HG02798 (cell line): ENCODE results near the gene COMTD1.
"Not testable (repeated sequence)": the region's sequence is repeated elsewhere in the genome, so short reads cannot be mapped to it uniquely, and the experiment has no call there.

Source experiments
- ATAC-seq: cut with Tn5 transposase; IDR thresholded peaks from one replicate; pipeline ENCODE4 v1.9.1; 2021; ENCODE audit warnings: mild to moderate bottlenecking; ENCODE audit not compliant: unreplicated experiment, poor library complexity

The COMTD1 gene

DNA sequence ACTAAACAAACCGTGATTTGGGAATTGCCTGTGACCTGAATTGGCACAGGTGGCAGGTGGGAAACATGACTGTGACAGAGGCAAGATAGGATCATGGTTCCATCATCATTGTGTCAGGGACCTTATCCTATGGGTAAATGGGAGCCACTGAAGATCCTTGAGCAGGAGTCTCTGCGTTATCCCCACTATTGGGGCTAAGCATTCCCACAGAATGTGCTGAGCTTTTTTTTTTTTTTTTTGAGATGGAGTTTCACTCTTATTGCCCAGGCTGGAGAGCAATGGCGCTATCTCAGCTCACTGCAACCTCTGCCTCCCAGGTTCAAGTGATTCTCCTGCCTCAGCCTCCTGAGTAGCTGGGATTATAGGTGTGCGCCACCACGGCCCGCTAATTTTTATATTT is 35.8 kb downstream of the COMTD1 start:
- ATAC-seq: not testable (repeated sequence)

- no peak for ATAC-seq
Measured at GRCh38 chr10:75197906-75198305, 37.9 kb downstream of the COMTD1 start.

GRCh38 chr10:75197066-75197465 is 38.7 kb downstream of the COMTD1 start:
- no peak for ATAC-seq

GRCh38 chr10:75195035-75195763 is 40.6 kb downstream of the COMTD1 start:
- ATAC-seq: no peak

GRCh38 chr10:75194625-75195024 is 41.1 kb downstream of the COMTD1 start:
- not testable (repeated sequence) for ATAC-seq

DNA sequence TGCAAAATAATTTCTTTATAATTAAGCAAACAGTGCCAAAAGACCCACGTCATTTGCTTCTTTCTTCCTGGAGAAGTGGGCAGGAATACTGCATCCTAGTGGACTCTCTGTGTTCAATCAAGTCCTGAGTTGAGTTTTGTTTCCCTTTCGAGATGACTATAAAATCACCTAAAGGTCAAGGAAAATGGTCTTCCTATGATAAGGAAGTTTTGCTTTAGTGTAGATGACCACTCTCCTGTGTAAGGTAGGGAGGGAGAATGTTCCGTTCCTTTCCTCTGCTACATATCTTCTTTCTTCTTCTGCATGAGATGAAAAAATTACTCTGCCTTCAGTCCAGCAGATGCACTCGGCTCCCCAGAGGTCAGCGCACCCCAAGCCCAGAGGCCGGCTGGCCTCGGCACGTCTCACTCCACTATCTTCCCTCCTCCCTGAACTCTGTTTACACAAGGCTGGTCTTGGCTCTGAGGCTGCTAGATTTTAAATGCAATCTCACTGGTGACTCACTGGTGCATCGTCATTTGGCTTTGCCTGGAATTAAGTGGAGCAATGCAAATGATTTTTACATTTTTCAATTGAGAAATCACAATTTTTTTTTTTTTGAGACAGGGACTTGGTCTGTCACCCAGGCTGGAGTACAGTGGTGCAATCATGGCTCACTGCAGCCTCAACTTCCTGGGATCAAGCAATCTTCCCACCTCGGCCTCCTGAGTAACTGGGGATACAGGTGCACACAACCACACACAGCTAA is 43.8 kb downstream of the COMTD1 start:
- no peak for ATAC-seq

DNA sequence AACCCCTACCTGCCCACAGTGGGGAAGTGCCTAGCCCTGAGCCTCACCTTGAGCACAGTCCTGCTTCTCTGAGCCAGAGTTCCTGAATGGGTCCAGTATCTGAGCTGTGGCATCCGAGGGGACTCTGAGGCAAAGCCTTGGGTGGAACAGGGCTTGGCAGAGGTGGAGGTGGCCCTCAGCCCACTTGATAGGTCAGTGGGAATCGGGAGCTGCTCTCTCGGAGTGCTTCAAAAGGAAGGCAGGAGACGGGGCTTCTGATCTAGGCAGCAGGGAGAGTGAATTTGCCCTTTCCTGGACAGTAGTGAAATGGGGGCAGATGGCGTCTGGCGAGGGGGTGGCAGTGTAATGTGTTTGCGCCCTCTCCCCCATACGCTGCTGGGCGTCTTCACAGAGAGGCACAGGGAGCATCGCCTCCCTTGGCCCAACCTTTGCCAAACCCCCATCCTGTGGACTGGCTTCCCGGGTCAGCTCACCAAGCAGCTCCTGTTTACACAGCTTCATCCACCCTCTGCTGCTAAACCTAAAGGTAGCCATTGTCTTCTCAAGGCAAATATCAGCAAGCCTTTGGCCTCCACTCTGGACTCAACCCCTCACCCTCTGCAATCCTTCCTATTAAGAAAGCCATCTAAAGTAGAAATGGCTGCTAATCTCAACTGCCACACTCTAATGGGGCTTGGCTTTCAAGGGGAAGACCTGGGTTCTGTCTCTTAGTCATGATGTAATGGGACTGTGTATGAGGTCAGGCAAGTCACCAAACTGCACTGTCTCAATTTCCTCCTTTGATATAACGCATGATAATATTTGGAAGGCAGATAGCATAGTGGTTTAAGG is 46.3 kb downstream of the COMTD1 start:
- no peak for ATAC-seq

DNA sequence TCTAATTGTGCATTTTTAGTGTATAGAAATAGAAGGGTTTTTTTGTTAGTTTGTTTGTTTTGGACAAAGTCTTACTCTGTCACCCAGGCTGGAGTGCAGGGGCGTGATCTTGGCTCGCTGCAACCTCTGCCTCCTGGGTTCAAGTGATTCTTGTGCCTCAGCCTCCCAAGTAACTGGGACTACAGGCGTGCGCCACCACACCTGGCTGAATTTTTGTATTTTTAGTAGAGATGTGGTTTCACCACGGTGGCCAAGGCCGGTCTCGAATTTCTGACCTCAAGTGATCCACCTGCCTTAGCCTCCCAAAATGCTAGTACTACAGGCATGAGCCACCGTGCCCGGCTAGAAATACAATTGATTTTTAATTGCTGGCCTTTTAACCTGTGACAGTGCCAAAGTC is 47.2 kb downstream of the COMTD1 start:
- not testable (repeated sequence) for ATAC-seq

DNA sequence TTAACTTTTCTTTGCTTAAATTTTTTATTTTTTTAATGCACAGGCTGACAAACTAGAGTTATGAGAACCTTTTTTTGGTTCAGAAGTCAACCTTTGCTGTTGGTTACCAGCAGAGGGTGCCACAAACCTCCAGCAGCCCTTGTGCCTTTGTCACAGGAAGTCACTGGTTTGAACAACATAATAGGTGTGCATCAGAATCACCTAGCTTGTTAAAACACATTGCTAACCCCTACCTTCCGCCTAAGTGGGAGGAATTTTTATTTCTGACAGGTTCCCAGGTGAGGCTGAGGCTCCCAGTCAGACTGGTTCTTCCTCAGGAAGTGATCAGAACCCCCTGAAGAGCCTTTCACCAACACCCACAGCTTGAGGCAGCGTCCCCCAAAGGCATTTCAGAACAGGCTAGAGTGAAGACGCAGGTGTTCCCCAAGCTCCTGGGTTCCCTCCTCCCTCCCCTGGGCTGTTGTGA is 47.8 kb downstream of the COMTD1 start:
- ATAC-seq: peak; percentile 59

DNA sequence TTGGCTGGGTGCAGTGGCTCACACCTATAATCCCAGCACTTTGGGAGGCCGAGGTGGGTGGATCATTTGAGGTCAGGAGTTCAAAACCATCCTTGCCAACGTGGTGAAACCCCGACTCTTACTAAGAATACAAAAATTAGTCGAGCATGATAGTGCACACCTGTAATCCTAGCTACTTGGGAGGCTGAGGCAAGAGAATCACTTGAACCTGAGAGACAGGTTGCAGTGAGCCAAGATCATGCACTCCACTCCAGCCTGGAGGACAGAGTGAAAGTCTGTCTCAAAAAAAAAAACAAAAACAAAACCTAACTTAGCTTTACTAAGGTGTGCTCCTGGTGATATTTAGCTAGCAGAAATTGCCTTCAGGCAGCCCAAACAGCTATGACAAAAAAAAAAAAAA is 49.4 kb downstream of the COMTD1 start:
- no peak for ATAC-seq
